ENCODE measurements around the gene PRKRA.
"Not testable (repeated sequence)": the region's sequence is repeated elsewhere in the genome, so short reads cannot be mapped to it uniquely, and the experiment has no call there.

Gene PRKRA

GRCh38 chr2:178425255-178425827, 25.6 kb downstream of the PRKRA start:
- TF ChIP-seq CTCF (conservative IDR thresholded peaks at IDR 0.05; ENCODE audit: low read length) = no peak
- DNase-seq (ENCODE audit: low read depth) = no peak
- H3K4me3 ChIP-seq (ENCODE audit: low read length) = no peak overlapping the region

- not testable (repeated sequence) for DNase-seq (ENCODE audit: low read depth); H3K4me3 ChIP-seq (ENCODE audit: low read length)
Measured at GRCh38 chr2:178423746-178424145, 27.2 kb downstream of the PRKRA start.

GRCh38 chr2:178422097-178422496, 28.9 kb downstream of the PRKRA start:
- TF ChIP-seq CTCF (conservative IDR thresholded peaks at IDR 0.05; ENCODE audit: low read length) = no peak

GRCh38 chr2:178420463-178420999, 30.4 kb downstream of the PRKRA start:
- TF ChIP-seq CTCF (conservative IDR thresholded peaks at IDR 0.05; ENCODE audit: low read length) = no peak
- DNase-seq (ENCODE audit: low read depth) = no peak
- no peak overlapping the region for H3K4me3 ChIP-seq (ENCODE audit: low read length)

More at GRCh38 chr2:178422097-178422496, 28.9 kb downstream of the PRKRA start:
- DNase-seq (ENCODE audit: low read depth) = no peak
- H3K4me3 ChIP-seq (ENCODE audit: low read length) = no peak overlapping the region

- no peak overlapping the region for H3K4me3 ChIP-seq (ENCODE audit: low read length)
- TF ChIP-seq CTCF (conservative IDR thresholded peaks at IDR 0.05; ENCODE audit: low read length) = peak; percentile 34
- DNase-seq (ENCODE audit: low read depth) = no peak
Measured at GRCh38 chr2:178419123-178419522, 31.9 kb downstream of the PRKRA start.

- no peak for TF ChIP-seq CTCF (conservative IDR thresholded peaks at IDR 0.05; ENCODE audit: low read length)
- DNase-seq (ENCODE audit: low read depth) = no peak
- H3K4me3 ChIP-seq (ENCODE audit: low read length) = no peak overlapping the region
Measured at GRCh38 chr2:178418426-178418825, 32.5 kb downstream of the PRKRA start.

GRCh38 chr2:178417916-178418315, 33.1 kb downstream of the PRKRA start:
- TF ChIP-seq CTCF (conservative IDR thresholded peaks at IDR 0.05; ENCODE audit: low read length) = no peak
- DNase-seq (ENCODE audit: low read depth) = no peak
- H3K4me3 ChIP-seq (ENCODE audit: low read length) = no peak overlapping the region

All from AG10803 (cell line).